Endodermal cell (in vitro differentiated cells): ENCODE measurements around the gene TM4SF18. TPM values are rescaled to one million over a fixed set of nuclear protein-coding genes. Genes with fewer than 3 reads are reported as not detected.

Experiments used
- DNase-seq: peaks from one replicate; pipeline ENCODE4 v3.0.0-alpha.2; 2017
- H3K27ac ChIP-seq: 2 replicates; pipeline ENCODE4 v1.5.1; 2013; ENCODE audit warnings: mild to moderate bottlenecking, low read depth, low read length, moderate library complexity
- H3K27me3 ChIP-seq: 2 replicates; pipeline ENCODE4 v1.6.1; 2013; ENCODE audit warnings: mild to moderate bottlenecking, low read length, moderate library complexity; ENCODE audit not compliant: insufficient read depth, control insufficient read depth, poor library complexity, severe bottlenecking
- H3K36me3 ChIP-seq: 2 replicates; pipeline ENCODE4 v1.7.0; 2013; ENCODE audit warnings: mild to moderate bottlenecking, low read length, moderate library complexity; ENCODE audit not compliant: control insufficient read depth, insufficient read depth
- H3K4me1 ChIP-seq: one replicate; pipeline ENCODE4 v1.7.0; 2013; ENCODE audit warnings: low read length; ENCODE audit not compliant: control insufficient read depth, insufficient read depth
- H3K4me3 ChIP-seq: 2 replicates; pipeline ENCODE4 v1.5.1; 2013; ENCODE audit warnings: mild to moderate bottlenecking, low read length, moderate library complexity
- H3K9ac ChIP-seq: 2 replicates; pipeline ENCODE4 v1.6.1; 2013; ENCODE audit warnings: mild to moderate bottlenecking, low read length, moderate library complexity; ENCODE audit not compliant: poor library complexity, severe bottlenecking; ENCODE audit errors: extremely low read depth
- H3K9me3 ChIP-seq: 2 replicates; pipeline ENCODE4 v1.6.1; 2013; ENCODE audit warnings: mild to moderate bottlenecking, low read length, moderate library complexity; ENCODE audit not compliant: control insufficient read depth
- H3K27ac Mint-ChIP-seq: 2 replicates; pipeline ENCODE4 v1.8.0; 2020; ENCODE audit warnings: mixed read lengths
- H3K27me3 Mint-ChIP-seq: 2 replicates; pipeline ENCODE4 v1.8.0; 2021; ENCODE audit warnings: mild to moderate bottlenecking, mixed read lengths; ENCODE audit not compliant: insufficient read depth
- H3K36me3 Mint-ChIP-seq: 2 replicates; pipeline ENCODE4 v1.8.0; 2020; ENCODE audit warnings: low read depth, mixed read lengths
- H3K4me1 Mint-ChIP-seq: 2 replicates; pipeline ENCODE4 v1.8.0; 2020; ENCODE audit warnings: mixed read lengths
- H3K4me3 Mint-ChIP-seq: 2 replicates; pipeline ENCODE4 v1.8.0; 2020; ENCODE audit warnings: mild to moderate bottlenecking, moderate library complexity, mixed read lengths
- H3K9me3 Mint-ChIP-seq: 2 replicates; pipeline ENCODE4 v1.8.0; 2020; ENCODE audit warnings: mild to moderate bottlenecking, mixed read lengths
- CTCF ChIP-seq: fragments of 200-600 bp; sonication (generic); conservative IDR thresholded peaks from 2 replicates; pipeline ENCODE4 v1.5.0; 2021; ENCODE audit warnings: antibody characterized with exemption, mild to moderate bottlenecking
- WGBS, 2 experiments: methylation state at CpG; one replicate each; pipeline versions ENCODE4 v1.1.5 to v1.1.7; 2013; ENCODE audit warnings: missing lambda C conversion rate in 2 of 2, mixed read lengths in 1 of 2; ENCODE audit not compliant: insufficient coverage in 1 of 2, insufficient read length in 1 of 2; 5-methylcytosine and 5-hydroxymethylcytosine counted together
- total RNA-seq, 2 donors: library from RNA; stranded (reverse); fragmentation: NEBNext Ultra II Directional in 1 of 2; extraction: Animal tissue kit (Norgen Biotek cat#: 25700) in 1 of 2; gene quantifications; 2 replicates in 1 of 2; 3 replicates in 1 of 2; pipeline ENCODE4 v1.2.1, GENCODE V29; 2021

Gene TM4SF18
- total RNA-seq, 2 donors from 2014 or later = 0.58 to 0.62 TPM

- Histone ChIP-seq H3K36me3 (no peaks in the 10 kb centered on the region), H3K4me1 (peaks cover under 1% of the 10 kb centered on the region), H3K27me3 (no peaks in the 10 kb centered on the region), H3K9me3 (peaks cover 16% of the 10 kb centered on the region), H3K9ac (no peak overlapping the region), H3K4me3 (no peak overlapping the region), H3K27ac (no peak overlapping the region)
- Mint-ChIP-seq H3K27me3 (no peaks in the 10 kb centered on the region), H3K4me3 (no peak overlapping the region), H3K36me3 (peaks cover 1% of the 10 kb centered on the region), H3K27ac (no peak overlapping the region), H3K4me1 (peaks cover 3% of the 10 kb centered on the region), H3K9me3 (peaks cover 4% of the 10 kb centered on the region)
- 100% methylated on average over 2 of the region's 2 CpGs; no CpG with 5 or more reads in 1 of the 2 experiments for WGBS, 2 experiments
- no peak for TF ChIP-seq CTCF
- DNase-seq = no peak
Measured at GRCh38 chr3:149305376-149305775, 28.1 kb downstream of the TM4SF18 start.

GRCh38 chr3:149299938-149300801 lies 33.3 kb downstream of the TM4SF18 start:
- H3K27me3 ChIP-seq = no peaks in the 10 kb centered on the region
- Mint-ChIP-seq H3K4me1 (peaks cover 7% of the 10 kb centered on the region), H3K4me3 (no peak overlapping the region), H3K27me3 (no peaks in the 10 kb centered on the region), H3K36me3 (no peaks in the 10 kb centered on the region), H3K9me3 (no peaks in the 10 kb centered on the region), H3K27ac (no peak overlapping the region)
- H3K9ac ChIP-seq = no peak overlapping the region
- no peak for DNase-seq
- H3K36me3 ChIP-seq = no peaks in the 10 kb centered on the region
- no peak overlapping the region for H3K4me3 ChIP-seq
- no peak overlapping the region for H3K27ac ChIP-seq
- no peak for TF ChIP-seq CTCF
- 78 to 86% methylated on average over 4 to 5 of the region's 5 CpGs for WGBS, 2 experiments
- no peaks in the 10 kb centered on the region for H3K9me3 ChIP-seq
- H3K4me1 ChIP-seq = peaks cover 2% of the 10 kb centered on the region

- no peak for DNase-seq
- Histone ChIP-seq H3K27me3 (no peaks in the 10 kb centered on the region), H3K4me3 (no peak overlapping the region), H3K9ac (no peak overlapping the region), H3K9me3 (no peaks in the 10 kb centered on the region), H3K4me1 (peaks cover 2% of the 10 kb centered on the region), H3K36me3 (no peaks in the 10 kb centered on the region), H3K27ac (no peak overlapping the region)
- 95 to 100% methylated on average over 2 of the region's 2 CpGs for WGBS, 2 experiments
- Mint-ChIP-seq H3K4me3 (no peak overlapping the region), H3K36me3 (no peaks in the 10 kb centered on the region), H3K4me1 (peaks cover 7% of the 10 kb centered on the region), H3K27me3 (no peaks in the 10 kb centered on the region), H3K9me3 (peaks cover 6% of the 10 kb centered on the region), H3K27ac (no peak overlapping the region)
- no peak for TF ChIP-seq CTCF
Measured at GRCh38 chr3:149296972-149297371, 36.5 kb downstream of the TM4SF18 start.
